OCI-LY1 (cell line): ENCODE results near the gene LRRFIP2.

ENCODE experiments used
- EZH2 ChIP-seq: fragments of 200-600 bp; sonication (generic), shearing (Covaris generic); IDR thresholded peaks from 2 replicates; pipeline ENCODE4 v1.8.0; 2017; ENCODE audit warnings: borderline replicate concordance, mixed run types, mild to moderate bottlenecking, antibody characterized with exemption, low read length, moderate library complexity, mixed read lengths
- TF ChIP-seq, protein P1 (sequence below): fragments of 200-600 bp; sonication (generic), shearing (Covaris generic); IDR thresholded peaks from 2 replicates; pipeline ENCODE4 v1.5.1; 2017; ENCODE audit warnings: mild to moderate bottlenecking, antibody characterized with exemption, low read length, moderate library complexity, mixed read lengths

GRCh38 chr3:37118163-37118562 lies 56.2 kb downstream of the LRRFIP2 start:
- TF ChIP-seq, protein P1, sequence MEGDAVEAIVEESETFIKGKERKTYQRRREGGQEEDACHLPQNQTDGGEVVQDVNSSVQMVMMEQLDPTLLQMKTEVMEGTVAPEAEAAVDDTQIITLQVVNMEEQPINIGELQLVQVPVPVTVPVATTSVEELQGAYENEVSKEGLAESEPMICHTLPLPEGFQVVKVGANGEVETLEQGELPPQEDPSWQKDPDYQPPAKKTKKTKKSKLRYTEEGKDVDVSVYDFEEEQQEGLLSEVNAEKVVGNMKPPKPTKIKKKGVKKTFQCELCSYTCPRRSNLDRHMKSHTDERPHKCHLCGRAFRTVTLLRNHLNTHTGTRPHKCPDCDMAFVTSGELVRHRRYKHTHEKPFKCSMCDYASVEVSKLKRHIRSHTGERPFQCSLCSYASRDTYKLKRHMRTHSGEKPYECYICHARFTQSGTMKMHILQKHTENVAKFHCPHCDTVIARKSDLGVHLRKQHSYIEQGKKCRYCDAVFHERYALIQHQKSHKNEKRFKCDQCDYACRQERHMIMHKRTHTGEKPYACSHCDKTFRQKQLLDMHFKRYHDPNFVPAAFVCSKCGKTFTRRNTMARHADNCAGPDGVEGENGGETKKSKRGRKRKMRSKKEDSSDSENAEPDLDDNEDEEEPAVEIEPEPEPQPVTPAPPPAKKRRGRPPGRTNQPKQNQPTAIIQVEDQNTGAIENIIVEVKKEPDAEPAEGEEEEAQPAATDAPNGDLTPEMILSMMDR, result no peak
- no peak for TF ChIP-seq EZH2
